ENCODE measurements around the gene PLAAT5.

Gene PLAAT5

GRCh38 chr11:63517156-63517555 is 26.2 kb upstream of the PLAAT5 start:
- FAIRE-seq: no peak

GRCh38 chr11:63516109-63516508 is 25.1 kb upstream of the PLAAT5 start:
- no peak for FAIRE-seq
- DNase-seq (ENCODE audit: extremely low spot score, insufficient read length, low read depth): no peak

More at GRCh38 chr11:63517156-63517555, 26.2 kb upstream of the PLAAT5 start:
- DNase-seq (ENCODE audit: extremely low spot score, insufficient read length, low read depth): no peak

- DNase-seq (ENCODE audit: extremely low spot score, insufficient read length, low read depth): no peak
- FAIRE-seq: no peak
These were observed 21.8 kb upstream of the PLAAT5 start for GRCh38 chr11:63512816-63513215.

GRCh38 chr11:63511048-63511748 is 20.2 kb upstream of the PLAAT5 start:
- DNase-seq (ENCODE audit: extremely low spot score, insufficient read length, low read depth) (no peak), FAIRE-seq (no peak)

GRCh38 chr11:63510360-63511047 is 19.5 kb upstream of the PLAAT5 start:
- no peak for FAIRE-seq
- DNase-seq (ENCODE audit: extremely low spot score, insufficient read length, low read depth): no peak

GRCh38 chr11:63508745-63509144 is 17.8 kb upstream of the PLAAT5 start:
- DNase-seq (ENCODE audit: extremely low spot score, insufficient read length, low read depth) (no peak), FAIRE-seq (no peak)

- no peak for FAIRE-seq
- no peak for DNase-seq (ENCODE audit: extremely low spot score, insufficient read length, low read depth)
These were observed 17.0 kb upstream of the PLAAT5 start for GRCh38 chr11:63508009-63508408.

GRCh38 chr11:63507511-63507910 is 16.5 kb upstream of the PLAAT5 start:
- FAIRE-seq: no peak
- no peak for DNase-seq (ENCODE audit: extremely low spot score, insufficient read length, low read depth)

- FAIRE-seq (no peak), DNase-seq (ENCODE audit: extremely low spot score, insufficient read length, low read depth) (no peak)
These were observed 15.9 kb upstream of the PLAAT5 start for GRCh38 chr11:63506876-63507275.

GRCh38 chr11:63505857-63506528 is 15.0 kb upstream of the PLAAT5 start, which contains the start of gene LGALS12:
TSS of gene LGALS12 (plus strand) at chr11:63506084. CDS start at chr11:63506459, 375 bp downstream.
- no peak for DNase-seq (ENCODE audit: extremely low spot score, insufficient read length, low read depth)
- FAIRE-seq: no peak

- FAIRE-seq (no peak), DNase-seq (ENCODE audit: extremely low spot score, insufficient read length, low read depth) (no peak)
These were observed 14.1 kb upstream of the PLAAT5 start for GRCh38 chr11:63504933-63505586.

GRCh38 chr11:63504054-63504453 is 13.1 kb upstream of the PLAAT5 start:
- no peak for FAIRE-seq
- DNase-seq (ENCODE audit: extremely low spot score, insufficient read length, low read depth): no peak

- DNase-seq (ENCODE audit: extremely low spot score, insufficient read length, low read depth) (no peak), FAIRE-seq (no peak)
These were observed 12.5 kb upstream of the PLAAT5 start for GRCh38 chr11:63503492-63503891.

- DNase-seq (ENCODE audit: extremely low spot score, insufficient read length, low read depth) (no peak), FAIRE-seq (no peak)
These were observed 11.4 kb upstream of the PLAAT5 start for GRCh38 chr11:63502252-63502820.

GRCh38 chr11:63501236-63501635 is 10.3 kb upstream of the PLAAT5 start:
- DNase-seq (ENCODE audit: extremely low spot score, insufficient read length, low read depth): no peak
- no peak for FAIRE-seq

- DNase-seq (ENCODE audit: extremely low spot score, insufficient read length, low read depth) (no peak), FAIRE-seq (no peak)
These were observed 8.9 kb upstream of the PLAAT5 start for GRCh38 chr11:63499874-63500273.

- DNase-seq (ENCODE audit: extremely low spot score, insufficient read length, low read depth) (no peak), FAIRE-seq (no peak)
These were observed 4.0 kb upstream of the PLAAT5 start for GRCh38 chr11:63494975-63495374.

GRCh38 chr11:63493127-63493526 is 2.2 kb upstream of the PLAAT5 start:
- DNase-seq (ENCODE audit: extremely low spot score, insufficient read length, low read depth): no peak
- no peak for FAIRE-seq

GRCh38 chr11:63492441-63492840 is 1.5 kb upstream of the PLAAT5 start:
- FAIRE-seq (no peak), DNase-seq (ENCODE audit: extremely low spot score, insufficient read length, low read depth) (no peak)

GRCh38 chr11:63491636-63492372 is 837 bp upstream of the PLAAT5 start:
- FAIRE-seq (no peak), DNase-seq (ENCODE audit: extremely low spot score, insufficient read length, low read depth) (no peak)
